ENCODE results near the gene CLEC20A.

CLEC20A gene

DNA sequence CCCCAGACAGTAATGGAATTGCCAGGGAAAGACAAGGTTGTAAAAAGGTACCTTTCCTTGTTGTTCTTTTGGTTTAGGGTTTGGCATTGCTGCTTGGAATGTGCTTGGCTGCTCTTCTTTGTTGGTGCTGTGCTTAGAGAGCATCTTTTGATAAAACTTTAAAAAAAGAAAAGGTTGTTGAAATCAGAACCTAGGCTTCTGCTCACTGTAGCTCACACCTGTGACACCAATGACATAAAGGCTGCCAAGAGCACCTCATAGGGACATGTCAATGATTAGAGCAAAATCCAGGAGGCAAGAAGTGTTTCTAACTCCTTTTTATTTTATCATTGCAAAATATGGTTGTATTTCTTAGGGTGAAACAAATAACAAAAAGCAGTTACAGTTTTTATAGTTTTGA lies 28.9 kb downstream of the CLEC20A start:
- Histone ChIP-seq H3K9ac (ENCODE audit: low read length) (no peak overlapping the region), H3K79me2 (ENCODE audit: low read length) (no peaks in the 10 kb centered on the region), H3K9me3 (replicated peaks; ENCODE audit: insufficient read depth, low read length) (no peaks in the 10 kb centered on the region)

GRCh38 chr1:178465011-178465410 lies 31.8 kb downstream of the CLEC20A start:
- no peaks in the 10 kb centered on the region for H3K9me2 ChIP-seq (replicated peaks; ENCODE audit: insufficient read depth, low read length)
- no peak overlapping the region for H3K9ac ChIP-seq (ENCODE audit: low read length)
- no peaks in the 10 kb centered on the region for H3K36me3 ChIP-seq (replicated peaks; ENCODE audit: insufficient read depth, low read length)
- no peak overlapping the region for H2AFZ ChIP-seq (ENCODE audit: low read length)
- no peaks in the 10 kb centered on the region for H3F3A ChIP-seq (ENCODE audit: insufficient read depth, low read length)
- no peaks in the 10 kb centered on the region for H3K4me1 ChIP-seq (ENCODE audit: low read length)
- H3K79me2 ChIP-seq (ENCODE audit: low read length), result no peaks in the 10 kb centered on the region
- no peak for DNase-seq
- no peaks in the 10 kb centered on the region for H3K9me3 ChIP-seq (replicated peaks; ENCODE audit: insufficient read depth, low read length)
- H3K27ac ChIP-seq (ENCODE audit: low read length), result no peak overlapping the region
- no peak overlapping the region for H3K4me3 ChIP-seq (ENCODE audit: low read length)
- H4K20me1 ChIP-seq (ENCODE audit: insufficient read depth, low read length), result no peaks in the 10 kb centered on the region
- no peak for TF ChIP-seq CTCF (IDR thresholded peaks at IDR 0.05; ENCODE audit: low read length)
- TF ChIP-seq EZH2 (optimal IDR thresholded peaks at IDR 0.05; ENCODE audit: low read depth, low read length), result no peak
- TF ChIP-seq EZH2phosphoT487 (IDR thresholded peaks at IDR 0.05; ENCODE audit: low read length), result no peak
- no peak overlapping the region for H3K4me2 ChIP-seq (ENCODE audit: low read depth, low read length)
- no peaks in the 10 kb centered on the region for H3K27me3 ChIP-seq (replicated peaks; ENCODE audit: insufficient read depth, low read length)

More for the DNA sequence above, 28.9 kb downstream of the CLEC20A start:
- no peak overlapping the region for H3K4me3 ChIP-seq (ENCODE audit: low read length)
- H3K27me3 ChIP-seq (replicated peaks; ENCODE audit: insufficient read depth, low read length), result no peaks in the 10 kb centered on the region
- H2AFZ ChIP-seq (ENCODE audit: low read length), result no peak overlapping the region
- H3K4me2 ChIP-seq (ENCODE audit: low read depth, low read length), result no peak overlapping the region
- H4K20me1 ChIP-seq (ENCODE audit: insufficient read depth, low read length), result no peaks in the 10 kb centered on the region
- no peaks in the 10 kb centered on the region for H3F3A ChIP-seq (ENCODE audit: insufficient read depth, low read length)
- peaks cover 8% of the 10 kb centered on the region for H3K4me1 ChIP-seq (ENCODE audit: low read length)
- no peaks in the 10 kb centered on the region for H3K9me2 ChIP-seq (replicated peaks; ENCODE audit: insufficient read depth, low read length)
- no peaks in the 10 kb centered on the region for H3K36me3 ChIP-seq (replicated peaks; ENCODE audit: insufficient read depth, low read length)
- TF ChIP-seq EZH2 (optimal IDR thresholded peaks at IDR 0.05; ENCODE audit: low read depth, low read length) (no peak), CTCF (IDR thresholded peaks at IDR 0.05; ENCODE audit: low read length) (no peak), EZH2phosphoT487 (IDR thresholded peaks at IDR 0.05; ENCODE audit: low read length) (no peak)
- DNase-seq, result no peak
- H3K27ac ChIP-seq (ENCODE audit: low read length), result no peak overlapping the region

- DNase-seq, result no peak
- Histone ChIP-seq H4K20me1 (ENCODE audit: insufficient read depth, low read length) (no peaks in the 10 kb centered on the region), H2AFZ (ENCODE audit: low read length) (no peak overlapping the region), H3K4me2 (ENCODE audit: low read depth, low read length) (no peak overlapping the region), H3K4me1 (ENCODE audit: low read length) (no peaks in the 10 kb centered on the region), H3F3A (ENCODE audit: insufficient read depth, low read length) (no peaks in the 10 kb centered on the region), H3K9ac (ENCODE audit: low read length) (no peak overlapping the region), H3K27me3 (replicated peaks; ENCODE audit: insufficient read depth, low read length) (no peaks in the 10 kb centered on the region), H3K9me3 (replicated peaks; ENCODE audit: insufficient read depth, low read length) (no peaks in the 10 kb centered on the region), H3K4me3 (ENCODE audit: low read length) (no peak overlapping the region), H3K27ac (ENCODE audit: low read length) (no peak overlapping the region), H3K79me2 (ENCODE audit: low read length) (no peaks in the 10 kb centered on the region), H3K9me2 (replicated peaks; ENCODE audit: insufficient read depth, low read length) (no peaks in the 10 kb centered on the region), H3K36me3 (replicated peaks; ENCODE audit: insufficient read depth, low read length) (no peaks in the 10 kb centered on the region)
- TF ChIP-seq EZH2phosphoT487 (IDR thresholded peaks at IDR 0.05; ENCODE audit: low read length) (no peak), CTCF (IDR thresholded peaks at IDR 0.05; ENCODE audit: low read length) (no peak), EZH2 (optimal IDR thresholded peaks at IDR 0.05; ENCODE audit: low read depth, low read length) (no peak)
Measured at GRCh38 chr1:178464566-178464965, 32.2 kb downstream of the CLEC20A start.

All from MM.1S (cell line).